ENCODE data around the gene RPTOR. TPM values are rescaled to one million over a fixed set of nuclear protein-coding genes. Genes with fewer than 3 reads are reported as not detected.

RPTOR gene
- total RNA-seq, 1 experiment from 2014 or later: 46.2 TPM

DNA sequence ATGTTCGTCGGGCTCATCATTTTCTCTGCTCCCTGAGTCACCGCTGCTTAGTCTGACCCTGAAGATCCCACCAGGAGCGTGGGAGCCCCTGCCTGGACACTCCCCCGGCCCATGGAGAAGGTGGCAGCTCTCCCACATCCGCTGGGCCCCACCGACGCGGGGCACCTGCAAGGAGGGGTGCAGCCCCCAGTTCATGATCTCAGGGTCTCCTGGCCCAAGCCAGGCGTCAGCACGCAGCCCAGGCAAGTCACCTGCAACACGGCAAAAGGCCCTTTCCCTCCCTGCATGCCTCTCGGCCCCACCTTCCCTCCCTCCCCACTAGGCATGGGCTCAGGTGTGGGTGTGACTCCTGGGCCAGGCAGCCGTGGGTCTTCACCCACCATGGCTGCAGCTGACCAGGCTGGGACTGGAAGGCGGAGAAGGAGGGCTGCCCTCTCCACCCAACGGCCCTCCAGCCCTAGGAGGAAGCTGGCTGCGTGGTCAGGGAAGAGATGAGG lies 437.3 kb downstream of the RPTOR start:
- POLR2A ChIA-PET (ENCODE audit: unreplicated experiment): no interaction called here
- intact Hi-C loops (cut with micrococcal nuclease): no loop called here

DNA sequence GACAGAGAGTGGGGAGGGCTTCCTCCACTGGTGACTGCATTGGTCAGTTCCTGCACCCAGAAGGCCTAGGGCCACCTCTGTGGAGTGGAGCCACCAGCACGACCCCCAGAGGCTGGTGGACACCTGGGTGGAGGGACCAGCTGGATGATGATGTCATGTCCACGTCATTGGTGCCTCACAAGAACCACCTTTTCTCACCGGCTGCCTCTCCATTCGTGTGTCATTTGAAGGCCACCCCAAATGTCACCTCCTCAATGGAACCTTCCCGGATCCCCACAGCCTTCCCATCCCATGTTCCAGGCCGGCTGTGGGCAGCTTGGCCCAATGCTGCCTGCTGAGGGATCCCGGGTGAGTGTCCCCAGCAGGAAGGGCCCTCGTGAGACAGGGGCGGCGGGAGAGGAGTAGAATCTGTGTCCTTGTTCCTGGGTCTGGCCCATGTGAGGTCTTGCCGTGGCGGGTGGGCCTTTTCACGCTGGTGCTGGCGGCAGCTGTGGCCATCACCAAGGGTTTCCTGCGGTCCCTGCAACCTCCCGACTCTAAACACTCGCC lies 437.9 kb downstream of the RPTOR start:
- Histone ChIP-seq H3K9me3 (ENCODE audit: low read length) (no peaks in the 10 kb centered on the region), H3K27me3 (ENCODE audit: low read length) (no peaks in the 10 kb centered on the region), H3K36me3 (ENCODE audit: low read depth, low read length) (no peaks in the 10 kb centered on the region), H3K9ac (ENCODE audit: low read length) (no peak overlapping the region), H3K4me3 (ENCODE audit: low read length) (no peak overlapping the region), H3K9me2 (replicated peaks; ENCODE audit: low read length) (no peaks in the 10 kb centered on the region), H2AFZ (ENCODE audit: low read length) (no peak overlapping the region), H3K4me2 (ENCODE audit: low read length) (no peak overlapping the region), H4K20me1 (ENCODE audit: low read length) (no peaks in the 10 kb centered on the region), H3K79me2 (ENCODE audit: low read length) (no peaks in the 10 kb centered on the region), H3K4me1 (ENCODE audit: insufficient read depth, low read length) (no peaks in the 10 kb centered on the region), H3F3A (ENCODE audit: low read length, unreplicated experiment) (no peaks in the 10 kb centered on the region), H3K27ac (ENCODE audit: low read length) (no peak overlapping the region)
- no peak for ATAC-seq
- BruUV-seq (replicated peaks): no TSS peak
- ChIA-PET CTCF (no interaction called here), POLR2A (ENCODE audit: unreplicated experiment) (no interaction called here)
- TF ChIP-seq EZH2 (IDR thresholded peaks at IDR 0.05; ENCODE audit: low read length, unreplicated experiment): no peak
- TF ChIP-seq, protein P1, sequence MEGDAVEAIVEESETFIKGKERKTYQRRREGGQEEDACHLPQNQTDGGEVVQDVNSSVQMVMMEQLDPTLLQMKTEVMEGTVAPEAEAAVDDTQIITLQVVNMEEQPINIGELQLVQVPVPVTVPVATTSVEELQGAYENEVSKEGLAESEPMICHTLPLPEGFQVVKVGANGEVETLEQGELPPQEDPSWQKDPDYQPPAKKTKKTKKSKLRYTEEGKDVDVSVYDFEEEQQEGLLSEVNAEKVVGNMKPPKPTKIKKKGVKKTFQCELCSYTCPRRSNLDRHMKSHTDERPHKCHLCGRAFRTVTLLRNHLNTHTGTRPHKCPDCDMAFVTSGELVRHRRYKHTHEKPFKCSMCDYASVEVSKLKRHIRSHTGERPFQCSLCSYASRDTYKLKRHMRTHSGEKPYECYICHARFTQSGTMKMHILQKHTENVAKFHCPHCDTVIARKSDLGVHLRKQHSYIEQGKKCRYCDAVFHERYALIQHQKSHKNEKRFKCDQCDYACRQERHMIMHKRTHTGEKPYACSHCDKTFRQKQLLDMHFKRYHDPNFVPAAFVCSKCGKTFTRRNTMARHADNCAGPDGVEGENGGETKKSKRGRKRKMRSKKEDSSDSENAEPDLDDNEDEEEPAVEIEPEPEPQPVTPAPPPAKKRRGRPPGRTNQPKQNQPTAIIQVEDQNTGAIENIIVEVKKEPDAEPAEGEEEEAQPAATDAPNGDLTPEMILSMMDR (conservative IDR thresholded peaks at IDR 0.05; ENCODE audit: low read depth, low read length): no peak
- TF ChIP-seq EZH2phosphoT487 (IDR thresholded peaks at IDR 0.05; ENCODE audit: borderline replicate concordance, low read length): no peak
- intact Hi-C loops (cut with micrococcal nuclease): no loop called here
- DNase-seq: no peak

More for the DNA sequence above, 437.3 kb downstream of the RPTOR start:
- Histone ChIP-seq H4K20me1 (ENCODE audit: low read length) (no peaks in the 10 kb centered on the region), H3K27me3 (ENCODE audit: low read length) (no peaks in the 10 kb centered on the region), H3K9ac (ENCODE audit: low read length) (no peak overlapping the region), H3K9me3 (ENCODE audit: low read length) (no peaks in the 10 kb centered on the region), H3K79me2 (ENCODE audit: low read length) (no peaks in the 10 kb centered on the region), H3K27ac (ENCODE audit: low read length) (no peak overlapping the region), H3F3A (ENCODE audit: low read length, unreplicated experiment) (no peaks in the 10 kb centered on the region), H3K4me1 (ENCODE audit: insufficient read depth, low read length) (no peaks in the 10 kb centered on the region), H3K4me2 (ENCODE audit: low read length) (no peak overlapping the region), H3K4me3 (ENCODE audit: low read length) (no peak overlapping the region), H2AFZ (ENCODE audit: low read length) (no peak overlapping the region), H3K9me2 (replicated peaks; ENCODE audit: low read length) (no peaks in the 10 kb centered on the region), H3K36me3 (ENCODE audit: low read depth, low read length) (no peaks in the 10 kb centered on the region)
- CTCF ChIA-PET: no interaction called here
- BruUV-seq (replicated peaks): no TSS peak
- no peak for DNase-seq
- TF ChIP-seq, protein P1 (conservative IDR thresholded peaks at IDR 0.05; ENCODE audit: low read depth, low read length): no peak
- TF ChIP-seq EZH2phosphoT487 (IDR thresholded peaks at IDR 0.05; ENCODE audit: borderline replicate concordance, low read length): no peak
- no peak for TF ChIP-seq EZH2 (IDR thresholded peaks at IDR 0.05; ENCODE audit: low read length, unreplicated experiment)
- no peak for ATAC-seq

DNA sequence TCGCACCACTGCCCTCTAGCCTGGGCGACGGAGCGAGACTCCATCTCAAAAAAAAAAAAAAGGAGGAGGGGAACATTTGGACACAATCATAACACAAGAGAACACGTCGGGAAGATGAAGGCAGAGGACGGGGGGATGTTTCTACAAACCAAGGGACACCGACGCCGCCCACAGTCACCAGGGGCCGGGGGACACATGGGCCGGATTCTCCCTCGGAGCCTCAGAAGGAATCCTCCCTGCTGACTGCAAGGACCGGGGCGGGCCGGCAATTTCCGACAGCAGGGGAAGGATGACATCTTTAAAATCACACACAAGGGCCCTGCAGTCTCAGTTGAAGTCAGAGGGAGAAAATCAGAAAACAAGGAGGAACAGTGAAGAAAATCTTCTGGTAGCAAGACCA lies 438.9 kb downstream of the RPTOR start:
- TF ChIP-seq EZH2phosphoT487 (IDR thresholded peaks at IDR 0.05; ENCODE audit: borderline replicate concordance, low read length) (no peak), EZH2 (IDR thresholded peaks at IDR 0.05; ENCODE audit: low read length, unreplicated experiment) (no peak)
- TF ChIP-seq, protein P1 (conservative IDR thresholded peaks at IDR 0.05; ENCODE audit: low read depth, low read length): no peak
- H3K9me2 ChIP-seq (replicated peaks; ENCODE audit: low read length): no peaks in the 10 kb centered on the region
- H3K79me2 ChIP-seq (ENCODE audit: low read length): no peaks in the 10 kb centered on the region
- H3K36me3 ChIP-seq (ENCODE audit: low read depth, low read length): no peaks in the 10 kb centered on the region
- H3K4me2 ChIP-seq (ENCODE audit: low read length): no peak overlapping the region
- no peak overlapping the region for H3K4me3 ChIP-seq (ENCODE audit: low read length)
- intact Hi-C loops (cut with micrococcal nuclease): no loop called here
- no peak overlapping the region for H3K9ac ChIP-seq (ENCODE audit: low read length)
- H2AFZ ChIP-seq (ENCODE audit: low read length): no peak overlapping the region
- ATAC-seq (no peak), DNase-seq (no peak)
- no peaks in the 10 kb centered on the region for H3K9me3 ChIP-seq (ENCODE audit: low read length)
- ChIA-PET POLR2A (ENCODE audit: unreplicated experiment) (no interaction called here), CTCF (interaction anchor here (0.6 kb wide), 1 partner anchor 412 kb away, joined by 4 read pairs; no protein-coding TSS in a partner anchor)
- no peaks in the 10 kb centered on the region for H3K4me1 ChIP-seq (ENCODE audit: insufficient read depth, low read length)
- no peaks in the 10 kb centered on the region for H4K20me1 ChIP-seq (ENCODE audit: low read length)
- no peak overlapping the region for H3K27ac ChIP-seq (ENCODE audit: low read length)
- no TSS peak for BruUV-seq (replicated peaks)
- no peaks in the 10 kb centered on the region for H3F3A ChIP-seq (ENCODE audit: low read length, unreplicated experiment)
- no peaks in the 10 kb centered on the region for H3K27me3 ChIP-seq (ENCODE audit: low read length)
